ENCODE data around the gene IZUMO1R. TPM values are rescaled to one million over a fixed set of nuclear protein-coding genes. Genes with fewer than 3 reads are reported as not detected.
A peak's percentile ranks its signal among the peaks of the same experiment; 100 is the strongest.

IZUMO1R gene
- total RNA-seq, 4 donors from 2014 or later = not detected

DNA sequence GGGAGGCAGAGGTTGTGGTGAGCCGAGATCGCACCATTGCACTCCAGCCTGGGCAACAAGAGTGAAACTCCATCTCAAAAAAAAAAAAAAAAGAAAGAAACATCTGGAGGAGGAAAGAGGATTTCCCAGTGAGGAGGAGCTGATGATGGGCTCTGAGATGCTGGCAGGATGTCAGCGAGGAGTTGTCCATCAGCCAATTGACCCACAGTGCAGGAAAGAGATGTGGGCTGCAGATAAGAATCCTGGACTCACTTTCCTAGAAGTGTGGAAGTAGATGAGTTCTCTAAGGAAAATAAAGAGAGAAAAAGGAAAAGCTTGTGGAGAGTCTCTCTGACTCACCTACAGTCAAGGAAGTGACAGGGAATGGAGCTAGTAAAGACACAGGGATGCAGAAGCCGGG, 9.7 kb downstream of the IZUMO1R start:
- Histone ChIP-seq H3K27ac (replicated peaks in 1 of 4) (no peak overlapping the region), H3K36me3 (no peaks in the 10 kb centered on the region), H3K9me3 (no peaks in the 10 kb centered on the region), H3K4me1 (peaks cover 0 to 6% (median 2%) of the 10 kb centered on the region in 4 donors), H3K27me3 (no peaks in the 10 kb centered on the region), H3K4me3 (no peak overlapping the region)
- no peak for DNase-seq (ENCODE audit: extremely low spot score)
- no peak for TF ChIP-seq POLR2AphosphoS5 (IDR thresholded peaks at IDR 0.05)
- 57% methylated on average over 4 of the region's 4 CpGs for WGBS
- intact Hi-C loops (cut with DNase I) = no loop called here

- peak; percentile 45 for DNase-seq (ENCODE audit: extremely low spot score)
- TF ChIP-seq, protein P1, sequence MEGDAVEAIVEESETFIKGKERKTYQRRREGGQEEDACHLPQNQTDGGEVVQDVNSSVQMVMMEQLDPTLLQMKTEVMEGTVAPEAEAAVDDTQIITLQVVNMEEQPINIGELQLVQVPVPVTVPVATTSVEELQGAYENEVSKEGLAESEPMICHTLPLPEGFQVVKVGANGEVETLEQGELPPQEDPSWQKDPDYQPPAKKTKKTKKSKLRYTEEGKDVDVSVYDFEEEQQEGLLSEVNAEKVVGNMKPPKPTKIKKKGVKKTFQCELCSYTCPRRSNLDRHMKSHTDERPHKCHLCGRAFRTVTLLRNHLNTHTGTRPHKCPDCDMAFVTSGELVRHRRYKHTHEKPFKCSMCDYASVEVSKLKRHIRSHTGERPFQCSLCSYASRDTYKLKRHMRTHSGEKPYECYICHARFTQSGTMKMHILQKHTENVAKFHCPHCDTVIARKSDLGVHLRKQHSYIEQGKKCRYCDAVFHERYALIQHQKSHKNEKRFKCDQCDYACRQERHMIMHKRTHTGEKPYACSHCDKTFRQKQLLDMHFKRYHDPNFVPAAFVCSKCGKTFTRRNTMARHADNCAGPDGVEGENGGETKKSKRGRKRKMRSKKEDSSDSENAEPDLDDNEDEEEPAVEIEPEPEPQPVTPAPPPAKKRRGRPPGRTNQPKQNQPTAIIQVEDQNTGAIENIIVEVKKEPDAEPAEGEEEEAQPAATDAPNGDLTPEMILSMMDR (IDR thresholded peaks at IDR 0.05) = no peak
- TF ChIP-seq POLR2AphosphoS5 (IDR thresholded peaks at IDR 0.05) = peak; percentile 25 to 65
- WGBS = 11% methylated on average over 3 of the region's 3 CpGs
- Histone ChIP-seq H3K27me3 (no peaks in the 10 kb centered on the region), H3K4me1 (peaks cover 0 to 6% (median 2%) of the 10 kb centered on the region in 4 donors), H3K27ac (replicated peaks in 1 of 4) (no peak overlapping the region), H3K9me3 (peaks cover 0 to 4% (median 1%) of the 10 kb centered on the region in 4 donors), H3K36me3 (no peaks in the 10 kb centered on the region), H3K4me3 (no peak overlapping the region)
- intact Hi-C loops (cut with DNase I) = no loop called here
Measured at GRCh38 chr11:94315664-94316063, 11.3 kb downstream of the IZUMO1R start.

GRCh38 chr11:94322501-94322900, 18.1 kb downstream of the IZUMO1R start:
- Histone ChIP-seq H3K36me3 (no peaks in the 10 kb centered on the region), H3K4me3 (no peak overlapping the region), H3K27ac (replicated peaks in 1 of 4) (no peak overlapping the region), H3K9me3 (peaks cover 0 to 13% (median 2%) of the 10 kb centered on the region in 4 donors), H3K27me3 (no peaks in the 10 kb centered on the region), H3K4me1 (no peaks in the 10 kb centered on the region)
- DNase-seq (ENCODE audit: extremely low spot score) = no peak
- 57% methylated on average over 3 of the region's 3 CpGs for WGBS
- intact Hi-C loops (cut with DNase I) = no loop called here
- TF ChIP-seq POLR2A (IDR thresholded peaks at IDR 0.05; ENCODE audit: low read depth) (no peak), EP300 (IDR thresholded peaks at IDR 0.05) (no peak), POLR2AphosphoS5 (IDR thresholded peaks at IDR 0.05) (no peak)
- TF ChIP-seq, protein P1 (IDR thresholded peaks at IDR 0.05) = no peak

DNA sequence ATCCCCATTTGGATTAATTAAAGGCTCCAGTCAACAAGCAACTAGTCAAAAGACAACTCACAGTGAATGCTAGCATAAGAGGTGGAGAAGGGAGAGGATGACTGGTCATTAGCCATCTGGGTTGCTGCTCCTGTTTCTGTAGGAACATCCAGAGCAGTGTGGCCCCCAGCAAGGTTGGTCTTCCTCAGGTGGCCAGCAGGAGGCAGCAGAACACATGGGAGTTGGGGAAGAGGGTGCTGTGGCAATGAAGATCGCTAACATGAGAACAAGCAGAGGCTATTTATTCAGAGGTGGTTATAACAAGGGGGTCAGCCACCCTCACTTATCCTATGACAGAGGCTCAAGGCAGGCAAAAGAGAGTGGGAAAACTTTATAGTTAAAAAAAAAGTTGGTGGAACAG, 21.3 kb downstream of the IZUMO1R start:
- Histone ChIP-seq H3K27me3 (no peaks in the 10 kb centered on the region), H3K36me3 (no peaks in the 10 kb centered on the region), H3K4me3 (no peak overlapping the region), H3K9me3 (peaks cover 0 to 9% (median under 1%) of the 10 kb centered on the region in 4 donors), H3K27ac (replicated peaks in 1 of 4) (no peak overlapping the region), H3K4me1 (peaks cover 0 to 3% (median 0%) of the 10 kb centered on the region in 4 donors)
- TF ChIP-seq, protein P1 (IDR thresholded peaks at IDR 0.05) = no peak
- TF ChIP-seq POLR2AphosphoS5 (IDR thresholded peaks at IDR 0.05) (no peak), POLR2A (IDR thresholded peaks at IDR 0.05; ENCODE audit: low read depth) (no peak), EP300 (IDR thresholded peaks at IDR 0.05) (no peak)
- intact Hi-C loops (cut with DNase I) = no loop called here
- 13% methylated on average over 1 of the region's 1 CpG for WGBS
- no peak for DNase-seq (ENCODE audit: extremely low spot score)

DNA sequence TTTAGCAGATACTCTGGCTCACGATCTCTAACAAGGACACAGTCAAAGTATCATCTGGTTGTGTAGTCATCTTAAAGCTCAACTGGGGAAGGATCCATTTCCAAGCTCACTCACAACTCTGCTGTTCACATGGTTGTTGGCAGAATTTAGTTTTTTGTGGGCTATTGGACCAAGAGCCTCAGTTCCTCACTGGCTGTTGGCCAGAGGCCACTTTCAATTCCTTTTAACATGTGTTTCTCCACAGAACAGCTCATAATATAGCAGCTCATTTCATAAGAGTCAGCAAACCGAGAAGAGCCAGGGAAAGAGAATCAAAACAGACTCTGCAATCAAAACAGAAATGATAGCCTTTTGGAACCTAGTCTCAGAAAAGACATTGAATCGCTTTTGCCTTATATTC, 22.6 kb downstream of the IZUMO1R start:
- Histone ChIP-seq H3K4me3 (no peak overlapping the region), H3K4me1 (peaks cover 0 to 8% (median 0%) of the 10 kb centered on the region in 4 donors), H3K36me3 (no peaks in the 10 kb centered on the region), H3K27ac (replicated peaks in 1 of 4) (no peak overlapping the region), H3K27me3 (no peaks in the 10 kb centered on the region), H3K9me3 (peaks cover 0 to 9% (median 0%) of the 10 kb centered on the region in 4 donors)
- DNase-seq (ENCODE audit: extremely low spot score) = no peak
- WGBS = 50% methylated on average over 3 of the region's 3 CpGs
- intact Hi-C loops (cut with DNase I) = no loop called here
- TF ChIP-seq EP300 (IDR thresholded peaks at IDR 0.05) (no peak), POLR2A (IDR thresholded peaks at IDR 0.05; ENCODE audit: low read depth) (no peak), POLR2AphosphoS5 (IDR thresholded peaks at IDR 0.05) (no peak)
- TF ChIP-seq, protein P1 (IDR thresholded peaks at IDR 0.05) = no peak

All from esophagus muscularis mucosa (tissue), 4 donors.